Measurements from ENCODE around the gene RBMX.

GRCh38 chrX:136906921-136907510 lies 26.5 kb upstream of the RBMX start:
- TF ChIP-seq, protein P1, sequence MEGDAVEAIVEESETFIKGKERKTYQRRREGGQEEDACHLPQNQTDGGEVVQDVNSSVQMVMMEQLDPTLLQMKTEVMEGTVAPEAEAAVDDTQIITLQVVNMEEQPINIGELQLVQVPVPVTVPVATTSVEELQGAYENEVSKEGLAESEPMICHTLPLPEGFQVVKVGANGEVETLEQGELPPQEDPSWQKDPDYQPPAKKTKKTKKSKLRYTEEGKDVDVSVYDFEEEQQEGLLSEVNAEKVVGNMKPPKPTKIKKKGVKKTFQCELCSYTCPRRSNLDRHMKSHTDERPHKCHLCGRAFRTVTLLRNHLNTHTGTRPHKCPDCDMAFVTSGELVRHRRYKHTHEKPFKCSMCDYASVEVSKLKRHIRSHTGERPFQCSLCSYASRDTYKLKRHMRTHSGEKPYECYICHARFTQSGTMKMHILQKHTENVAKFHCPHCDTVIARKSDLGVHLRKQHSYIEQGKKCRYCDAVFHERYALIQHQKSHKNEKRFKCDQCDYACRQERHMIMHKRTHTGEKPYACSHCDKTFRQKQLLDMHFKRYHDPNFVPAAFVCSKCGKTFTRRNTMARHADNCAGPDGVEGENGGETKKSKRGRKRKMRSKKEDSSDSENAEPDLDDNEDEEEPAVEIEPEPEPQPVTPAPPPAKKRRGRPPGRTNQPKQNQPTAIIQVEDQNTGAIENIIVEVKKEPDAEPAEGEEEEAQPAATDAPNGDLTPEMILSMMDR (IDR thresholded peaks at IDR 0.05; ENCODE audit: extremely low read depth in 1 of 2, insufficient read depth in 1 of 2, low read depth in 1 of 2, low read length in 2 of 2): no peak
- TF ChIP-seq POLR2A (IDR thresholded peaks at IDR 0.05; ENCODE audit: low read depth, low read length) (no peak), POLR2AphosphoS5 (IDR thresholded peaks at IDR 0.05; ENCODE audit: insufficient read depth, low read depth, low read length) (no peak), MYC (IDR thresholded peaks at IDR 0.05; ENCODE audit: low read depth, low read length) (no peak), EZH2 (IDR thresholded peaks at IDR 0.05; ENCODE audit: borderline replicate concordance, low read depth, low read length, severe bottlenecking) (no peak), MAX (IDR thresholded peaks at IDR 0.05; ENCODE audit: insufficient read depth, insufficient read length) (no peak), JUN (IDR thresholded peaks at IDR 0.05; ENCODE audit: borderline replicate concordance, insufficient read depth, insufficient read length, low read depth) (no peak)

Data from endothelial cell of umbilical vein (primary cell).